Measurements from ENCODE around the gene TBL2.
A peak's percentile ranks its signal among the peaks of the same experiment; 100 is the strongest.

Gene TBL2

GRCh38 chr7:73518470-73518869 lies 59.9 kb downstream of the TBL2 start:
- TF ChIP-seq, protein P1, sequence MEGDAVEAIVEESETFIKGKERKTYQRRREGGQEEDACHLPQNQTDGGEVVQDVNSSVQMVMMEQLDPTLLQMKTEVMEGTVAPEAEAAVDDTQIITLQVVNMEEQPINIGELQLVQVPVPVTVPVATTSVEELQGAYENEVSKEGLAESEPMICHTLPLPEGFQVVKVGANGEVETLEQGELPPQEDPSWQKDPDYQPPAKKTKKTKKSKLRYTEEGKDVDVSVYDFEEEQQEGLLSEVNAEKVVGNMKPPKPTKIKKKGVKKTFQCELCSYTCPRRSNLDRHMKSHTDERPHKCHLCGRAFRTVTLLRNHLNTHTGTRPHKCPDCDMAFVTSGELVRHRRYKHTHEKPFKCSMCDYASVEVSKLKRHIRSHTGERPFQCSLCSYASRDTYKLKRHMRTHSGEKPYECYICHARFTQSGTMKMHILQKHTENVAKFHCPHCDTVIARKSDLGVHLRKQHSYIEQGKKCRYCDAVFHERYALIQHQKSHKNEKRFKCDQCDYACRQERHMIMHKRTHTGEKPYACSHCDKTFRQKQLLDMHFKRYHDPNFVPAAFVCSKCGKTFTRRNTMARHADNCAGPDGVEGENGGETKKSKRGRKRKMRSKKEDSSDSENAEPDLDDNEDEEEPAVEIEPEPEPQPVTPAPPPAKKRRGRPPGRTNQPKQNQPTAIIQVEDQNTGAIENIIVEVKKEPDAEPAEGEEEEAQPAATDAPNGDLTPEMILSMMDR (IDR thresholded peaks at IDR 0.05; ENCODE audit: control insufficient read depth, extremely low read depth, insufficient read depth): no peak
- peak overlapping the region; percentile 0; the same call in 1 of the 2 replicates for H3K4me3 ChIP-seq (ENCODE audit: low read depth, low read length)
- DNase-seq (ENCODE audit: low read depth): no peak
